Omental fat pad (tissue), 4 donors: Measurements from ENCODE around the gene SLC24A2. TPM values are rescaled to one million over a fixed set of nuclear protein-coding genes. Genes with fewer than 3 reads are reported as not detected.

Source experiments
- ATAC-seq: fragments of 150-250 bp; one replicate; pipeline ENCODE4 v1.9.1; 2016; ENCODE audit warnings: mild to moderate bottlenecking, moderate library complexity; ENCODE audit not compliant: low FRiP score
- DNase-seq: peaks from one replicate; pipeline ENCODE4 v3.0.0-alpha.2; 2019; ENCODE audit warnings: low spot score
- CTCF ChIP-seq, 3 donors: fragments of 450-650 bp; IDR thresholded peaks; one replicate each; pipeline ENCODE4 v1.5.1; 2016 to 2017; ENCODE audit warnings: antibody characterized with exemption in 3 of 3, mild to moderate bottlenecking in 3 of 3, moderate library complexity in 2 of 3
- total RNA-seq, 4 donors: library from RNA; depleted of rRNA; stranded (reverse); fragments of >200 nt; gene quantifications; one replicate each; pipeline ENCODE4 v1.1.0, GENCODE V29; 2016

Gene SLC24A2
- total RNA-seq, 4 donors from 2014 or later, result not detected

DNA sequence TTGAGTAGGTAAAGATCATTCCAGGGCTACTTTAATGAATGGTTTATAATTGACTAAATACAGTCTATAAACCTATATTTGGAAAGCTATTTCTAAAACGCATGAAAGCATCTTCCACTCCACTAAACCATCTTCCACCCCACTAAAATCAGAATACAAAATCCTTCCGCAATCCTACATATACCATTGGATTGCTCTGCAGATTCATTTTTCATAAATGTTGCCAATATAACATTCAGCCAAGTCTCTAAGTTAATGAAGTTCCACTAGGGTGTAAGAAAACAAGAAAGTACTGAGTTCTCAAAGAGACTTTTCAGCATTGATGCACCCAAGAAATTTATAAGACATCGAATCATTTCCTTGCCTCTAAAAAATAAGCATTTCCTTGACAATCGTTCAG lies 4.7 kb downstream of the SLC24A2 start:
- TF ChIP-seq CTCF (IDR thresholded peaks at IDR 0.05), result no peak
- DNase-seq, result no peak
- ATAC-seq, result no peak

DNA sequence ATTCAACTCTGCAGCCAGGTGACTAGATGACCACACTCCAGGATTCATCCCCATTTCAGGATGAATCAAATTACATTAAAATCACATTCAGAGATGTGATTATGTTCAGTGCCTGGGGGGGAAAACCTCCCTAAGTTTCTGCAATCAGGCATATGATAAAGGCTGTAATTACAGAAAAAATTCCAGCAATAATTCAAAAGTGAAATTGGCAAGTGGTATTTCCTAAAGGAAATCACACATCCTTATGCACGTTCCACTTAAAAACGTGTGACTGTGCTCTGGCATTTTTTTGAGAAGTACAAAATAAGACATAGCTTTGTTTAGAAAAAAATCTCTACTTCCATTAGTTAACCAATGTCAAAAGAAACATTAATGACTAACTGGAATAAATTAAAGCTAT lies 5.3 kb downstream of the SLC24A2 start:
- no peak for DNase-seq
- TF ChIP-seq CTCF (IDR thresholded peaks at IDR 0.05), result no peak
- no peak for ATAC-seq

DNA sequence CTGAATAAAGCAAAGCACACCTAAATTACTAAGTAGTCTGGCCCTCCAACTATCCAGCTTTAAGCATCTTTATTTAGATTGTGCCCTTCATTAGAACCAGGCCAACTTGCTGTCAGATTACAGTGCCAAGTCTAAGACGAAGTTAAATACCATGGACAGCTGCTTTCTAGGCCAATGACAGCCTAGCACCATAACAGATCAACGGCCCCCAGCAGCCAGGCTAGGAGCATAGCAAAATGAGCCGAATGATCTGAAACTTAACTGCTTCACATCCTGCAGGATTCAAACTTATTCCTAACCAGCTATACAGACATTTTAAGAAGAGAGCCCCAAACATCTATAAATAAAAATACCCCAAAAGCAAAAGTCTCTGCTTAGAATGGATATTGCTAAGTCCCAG lies 6.8 kb downstream of the SLC24A2 start:
- no peak for TF ChIP-seq CTCF (IDR thresholded peaks at IDR 0.05)
- ATAC-seq (no peak), DNase-seq (no peak)

- TF ChIP-seq CTCF (IDR thresholded peaks at IDR 0.05), result no peak
- DNase-seq (no peak), ATAC-seq (no peak)
Measured at GRCh38 chr9:19781240-19781639, 7.6 kb downstream of the SLC24A2 start.

GRCh38 chr9:19771446-19771845 lies 17.4 kb downstream of the SLC24A2 start:
- no peak for TF ChIP-seq CTCF (IDR thresholded peaks at IDR 0.05)
- DNase-seq, result no peak
- no peak for ATAC-seq

DNA sequence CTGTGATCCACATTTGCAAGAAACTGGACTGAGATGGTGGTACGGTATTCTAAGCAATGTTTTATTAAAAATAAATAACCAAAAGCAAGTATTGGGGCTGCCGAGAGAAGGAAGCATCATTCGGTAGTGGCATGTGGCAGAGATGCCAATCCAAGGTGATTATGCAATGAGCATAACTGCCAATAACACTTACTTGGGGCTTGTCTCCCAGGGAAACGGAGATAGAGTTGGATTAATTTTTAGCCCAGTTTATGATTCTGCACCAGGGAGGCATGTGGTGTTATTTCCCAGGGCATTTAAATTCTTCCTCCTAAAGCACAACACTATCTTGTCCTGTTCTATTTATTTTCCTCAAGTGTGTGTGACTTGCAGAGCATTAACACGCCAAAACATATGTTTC lies 17.9 kb downstream of the SLC24A2 start:
- no peak for ATAC-seq
- no peak for TF ChIP-seq CTCF (IDR thresholded peaks at IDR 0.05)
- no peak for DNase-seq

DNA sequence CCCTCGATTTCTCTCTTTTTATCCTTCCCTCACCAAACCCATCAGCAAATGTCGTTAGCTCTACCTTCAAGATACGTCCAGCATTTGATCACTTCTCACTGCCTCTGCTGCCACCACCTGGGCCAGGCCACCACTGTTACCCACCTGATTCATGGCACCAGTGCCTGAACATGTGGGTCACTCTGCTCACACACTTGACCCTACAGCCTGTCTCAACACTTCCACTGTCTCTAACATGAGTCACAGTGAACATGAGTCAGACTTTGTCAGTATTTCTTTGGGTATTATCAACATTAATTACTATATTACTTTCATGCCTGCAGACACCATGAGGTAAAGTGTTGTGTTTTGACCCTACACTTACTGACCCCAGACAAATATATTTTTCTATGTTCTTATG lies 19.6 kb downstream of the SLC24A2 start:
- TF ChIP-seq CTCF (IDR thresholded peaks at IDR 0.05), result no peak
- DNase-seq (no peak), ATAC-seq (no peak)
